Heart left ventricle (tissue), 13 donors: ENCODE data around the gene DNAJB6.

ENCODE experiments used
- CTCF ChIP-seq, 12 donors: fragments of 200-600 bp; sonication (generic) in 4 of 12; IDR thresholded peaks; one replicate each; pipeline versions ENCODE4 v1.5.0 to v1.8.0; 2018 to 2022; ENCODE audit warnings: antibody characterized with exemption in 12 of 12, mild to moderate bottlenecking in 5 of 12
- POLR2A ChIP-seq, 2 donors: fragments of 450-650 bp; IDR thresholded peaks; one replicate each; pipeline ENCODE4 v1.6.1; 2017; ENCODE audit warnings: antibody characterized with exemption in 2 of 2, mild to moderate bottlenecking in 2 of 2, moderate library complexity in 2 of 2
- donor health status: ischemic (EF 13 %, LVEDD 7.1; RV severe dilation, severe dysfunction).
- donor health status: DM: no; HTN: yes; CAD: no.
- donor health status: DM: no; HTN: no; CAD: no.
- donor health status: ischemic (EF 25% LVEDD 6.9; RV normal size, moderate dysfunction).
- donor health status: ischemic (EF 25% LVEDD 5.7; RV mildly dilated, moderate dysfunction).
- donor health status: ischemic (EF 35%, LVEDD 5.7; RV mildly dilated, moderate dysfunction).
- donor health status: nonischemic (EF 11% LVEDD 7.7; RV severe dilation, severe dysfunction).
- donor health status: DM: yes; HTN: yes; CAD: no.
- donor health status: PGD.
- donor health status: ischemic (EF 29% LVEDD 5.4; RV normal size, mild dysfunction).
- donor health status: nonischemic (EF 23%, LVEDD 6.1; RV moderate dilation, normal function).

- TF ChIP-seq CTCF (IDR thresholded peaks at IDR 0.05) (no peak), POLR2A (IDR thresholded peaks at IDR 0.05) (no peak)
Measured at GRCh38 chr7:157400171-157400860, 63.5 kb downstream of the DNAJB6 start.
